Upper lobe of left lung (tissue), 6 donors: ENCODE data around the gene BSCL2. TPM values are rescaled to one million over a fixed set of nuclear protein-coding genes. Genes with fewer than 3 reads are reported as not detected.

ENCODE experiments used
- ATAC-seq, 2 donors: fragments of 200-7000 bp; cut with Tn5 transposase; one replicate each; pipeline ENCODE4 v1.9.1; 2022; ENCODE audit warnings: mild to moderate bottlenecking in 2 of 2, moderate library complexity in 2 of 2; ENCODE audit not compliant: low FRiP score in 2 of 2
- DNase-seq, 2 donors: peaks; one replicate each; pipeline ENCODE4 v3.0.0-alpha.2; 2019 to 2020
- H3K27ac ChIP-seq, 4 donors: fragments of 200-600 bp; sonication (generic); one replicate each; pipeline ENCODE4 v1.5.1; 2016 to 2019
- H3K27me3 ChIP-seq, 4 donors: fragments of 200-600 bp; sonication (generic); one replicate each; pipeline ENCODE4 v1.5.1; 2017 to 2019
- H3K36me3 ChIP-seq, 4 donors: fragments of 200-600 bp; sonication (generic); one replicate each; pipeline ENCODE4 v1.5.1; 2016 to 2019
- H3K4me1 ChIP-seq, 4 donors: fragments of 200-600 bp; sonication (generic); one replicate each; pipeline ENCODE4 v1.5.1; 2018 to 2019
- H3K4me3 ChIP-seq, 4 donors: fragments of 200-600 bp; sonication (generic); one replicate each; pipeline ENCODE4 v1.5.1; 2017 to 2019; ENCODE audit warnings: mild to moderate bottlenecking in 2 of 4, moderate library complexity in 1 of 4
- H3K9me3 ChIP-seq, 4 donors: fragments of 200-600 bp; sonication (generic); one replicate each; pipeline ENCODE4 v1.5.1; 2018 to 2019
- CTCF ChIP-seq, 6 experiments: fragments of 450-650 bp in 4 of 6; fragments of 200-600 bp in 2 of 6; sonication (generic) in 2 of 6; IDR thresholded peaks; one replicate each; pipeline ENCODE4 v1.5.1; 2016 to 2019; ENCODE audit warnings: antibody characterized with exemption in 6 of 6
- EP300 ChIP-seq, 4 donors: sonication (generic); formaldehyde crosslinking; IDR thresholded peaks; one replicate each; pipeline ENCODE4 v1.5.1; 2017; ENCODE audit warnings: antibody characterized with exemption in 4 of 4, control low read depth in 2 of 4
- POLR2A ChIP-seq, 4 donors: fragments of 450-650 bp; IDR thresholded peaks; one replicate each; pipeline ENCODE4 v1.5.1; 2016 to 2017; ENCODE audit warnings: antibody characterized with exemption in 4 of 4, mild to moderate bottlenecking in 2 of 4
- POLR2AphosphoS5 ChIP-seq, 2 donors: sonication (generic); formaldehyde crosslinking; IDR thresholded peaks; one replicate each; pipeline ENCODE4 v1.5.1; 2017; ENCODE audit warnings: antibody characterized with exemption in 2 of 2
- WGBS, 2 donors: methylation state at CpG; one replicate each; pipeline ENCODE4 v1.1.5; 2017 to 2018; 5-methylcytosine and 5-hydroxymethylcytosine counted together
- total RNA-seq, 6 donors: library from RNA; depleted of rRNA in 4 of 6; stranded (reverse); fragments of >200 nt in 4 of 6; gene quantifications; one replicate each; pipeline versions ENCODE4 v1.1.0 to v1.2.1, GENCODE V29; 2016 to 2021
- donor health status: DM: no; HTN: no; CAD: no; lungs with moderate emphysema.
- donor health status: DM: no; HTN: yes; CAD: no; lungs with severe emphysema.

Gene BSCL2
- total RNA-seq, 6 donors from 2014 or later, result 75.5 to 198 (median 87.5) TPM

GRCh38 chr11:62728171-62728988 is 21.2 kb upstream of the BSCL2 start, which contains the start of gene TTC9C:
TTC9C (plus strand) TSS chr11:62728486; CDS start chr11:62728849, 363 bp downstream.
- Histone ChIP-seq H3K4me1 (peaks cover 35 to 59% (median 48%) of the 10 kb centered on the region in 4 donors), H3K9me3 (no peaks in the 10 kb centered on the region), H3K27me3 (no peaks in the 10 kb centered on the region), H3K27ac (peak within 1 kb of the TSS; percentile 86 to 95 (median 93)), H3K36me3 (peaks cover 9 to 42% (median 14%) of the 10 kb centered on the region in 4 donors), H3K4me3 (peak within 1 kb of the TSS; percentile 84 to 100 (median 98))
- ATAC-seq (peak; percentile 83 to 92), DNase-seq (peak; percentile 85 to 92)
- TF ChIP-seq CTCF (IDR thresholded peaks at IDR 0.05), result no peak
- no peak for TF ChIP-seq EP300 (IDR thresholded peaks at IDR 0.05)
- TF ChIP-seq POLR2AphosphoS5 (IDR thresholded peaks at IDR 0.05), result peak; percentile 85 to 89
- peak in 2 of 4 donors; percentile 70 to 84 for TF ChIP-seq POLR2A (IDR thresholded peaks at IDR 0.05)
- WGBS, 2 donors, result 0% methylated on average over 22 to 29 of the region's 29 CpGs

GRCh38 chr11:62727872-62728170 is 20.6 kb upstream of the BSCL2 start:
- H3K27me3 ChIP-seq, result no peaks in the 10 kb centered on the region
- DNase-seq (peak in 1 of 2 donors; percentile 84), ATAC-seq (peak; percentile 87 to 92)
- H3K36me3 ChIP-seq, result peaks cover 13 to 42% (median 14%) of the 10 kb centered on the region in 4 donors
- peak overlapping the region; percentile 51 to 98 (median 90) for H3K4me3 ChIP-seq
- peak overlapping the region; percentile 86 to 95 (median 93) for H3K27ac ChIP-seq
- 0 to 1% methylated on average over 20 of the region's 20 CpGs for WGBS, 2 donors
- H3K9me3 ChIP-seq, result no peaks in the 10 kb centered on the region
- TF ChIP-seq POLR2AphosphoS5 (IDR thresholded peaks at IDR 0.05) (no peak), CTCF (IDR thresholded peaks at IDR 0.05) (no peak), POLR2A (IDR thresholded peaks at IDR 0.05) (no peak), EP300 (IDR thresholded peaks at IDR 0.05) (no peak)
- H3K4me1 ChIP-seq, result peaks cover 39 to 61% (median 49%) of the 10 kb centered on the region in 4 donors

- TF ChIP-seq POLR2AphosphoS5 (IDR thresholded peaks at IDR 0.05) (peak; percentile 95 to 97), POLR2A (IDR thresholded peaks at IDR 0.05) (peak; percentile 73 to 99 (median 89)), CTCF (IDR thresholded peaks at IDR 0.05) (peak in 5 of 6 experiments; percentile 14 to 28 (median 20)), EP300 (IDR thresholded peaks at IDR 0.05) (peak in 1 of 4 donors; percentile 59)
- peak within 1 kb of the TSS; percentile 86 to 95 (median 93) for H3K27ac ChIP-seq
- H3K36me3 ChIP-seq, result peaks cover 13 to 42% (median 19%) of the 10 kb centered on the region in 4 donors
- DNase-seq (peak; percentile 99), ATAC-seq (peak; percentile 95 to 98)
- whole genome bisulfite sequencing, 2 donors, result 0 to 1% methylated on average over 24 to 32 of the region's 72 CpGs
- H3K27me3 ChIP-seq, result no peaks in the 10 kb centered on the region
- peaks cover 39 to 61% (median 48%) of the 10 kb centered on the region in 4 donors for H3K4me1 ChIP-seq
- H3K4me3 ChIP-seq, result peak within 1 kb of the TSS; percentile 84 to 100 (median 98)
- no peaks in the 10 kb centered on the region for H3K9me3 ChIP-seq
These were observed 20.1 kb upstream of the BSCL2 start, which contains the start of gene HNRNPUL2 for GRCh38 chr11:62727165-62727871. HNRNPUL2 (minus strand) TSS chr11:62727457; CDS start chr11:62727156, 301 bp downstream.

- no peaks in the 10 kb centered on the region for H3K27me3 ChIP-seq
- ATAC-seq, result peak in 1 of 2 donors; percentile 26
- no peaks in the 10 kb centered on the region for H3K9me3 ChIP-seq
- peaks cover 40 to 61% (median 47%) of the 10 kb centered on the region in 4 donors for H3K4me1 ChIP-seq
- TF ChIP-seq CTCF (IDR thresholded peaks at IDR 0.05), result peak in 1 of 6 experiments; percentile 5
- TF ChIP-seq POLR2AphosphoS5 (IDR thresholded peaks at IDR 0.05), result no peak
- TF ChIP-seq EP300 (IDR thresholded peaks at IDR 0.05), result no peak
- H3K36me3 ChIP-seq, result peaks cover 17 to 43% (median 24%) of the 10 kb centered on the region in 4 donors
- WGBS, 2 donors, result 0% methylated on average over 7 to 11 of the region's 37 CpGs
- no peak for DNase-seq
- peak overlapping the region; percentile 84 to 100 (median 98) for H3K4me3 ChIP-seq
- H3K27ac ChIP-seq, result peak overlapping the region; percentile 86 to 95 (median 93)
These were observed 19.6 kb upstream of the BSCL2 start for GRCh38 chr11:62726915-62727164.
